Liver (tissue), 9 donors: ENCODE data around the gene SKIC2. TPM values are rescaled to one million over a fixed set of nuclear protein-coding genes. Genes with fewer than 3 reads are reported as not detected.

Experiments used
- DNase-seq: peaks from one replicate; pipeline ENCODE4 v3.0.0-alpha.2; 2017; ENCODE audit warnings: low spot score
- H3K27ac ChIP-seq, 2 donors: one replicate each; pipeline ENCODE4 v1.7.0; 2013; ENCODE audit warnings: inconsistent platforms in 2 of 2, low read length in 2 of 2, control low read depth in 1 of 2, low read depth in 1 of 2, mild to moderate bottlenecking in 1 of 2
- H3K27me3 ChIP-seq, 4 donors: one replicate each; pipeline versions ENCODE4 v1.6.1 to v1.7.0; 2013; ENCODE audit warnings: low read length in 3 of 4, inconsistent platforms in 1 of 4, mild to moderate bottlenecking in 1 of 4, moderate library complexity in 1 of 4; ENCODE audit not compliant: control insufficient read depth in 4 of 4, insufficient read depth in 4 of 4
- H3K36me3 ChIP-seq, 4 donors: one replicate each; pipeline versions ENCODE4 v1.6.1 to v1.7.0; 2013; ENCODE audit warnings: low read length in 3 of 4, mild to moderate bottlenecking in 3 of 4, low read depth in 1 of 4, moderate library complexity in 1 of 4; ENCODE audit not compliant: control insufficient read depth in 4 of 4, insufficient read depth in 3 of 4
- H3K4me1 ChIP-seq, 4 donors: one replicate each; pipeline versions ENCODE4 v1.6.1 to v1.7.0; 2013; ENCODE audit warnings: low read length in 3 of 4, mild to moderate bottlenecking in 3 of 4, moderate library complexity in 1 of 4; ENCODE audit not compliant: control insufficient read depth in 4 of 4, insufficient read depth in 4 of 4
- H3K4me3 ChIP-seq, 3 donors: one replicate each; pipeline versions ENCODE4 v1.6.1 to v1.7.0; 2013; ENCODE audit warnings: low read length in 3 of 3, control low read depth in 1 of 3, low read depth in 1 of 3, mild to moderate bottlenecking in 1 of 3
- H3K9ac ChIP-seq, 2 donors: one replicate each; pipeline ENCODE4 v1.7.0; 2013; ENCODE audit warnings: low read length in 2 of 2, mild to moderate bottlenecking in 2 of 2, moderate library complexity in 2 of 2, control low read depth in 1 of 2, low read depth in 1 of 2
- H3K9me3 ChIP-seq, 4 donors: one replicate each; pipeline versions ENCODE4 v1.6.1 to v1.7.0; 2013; ENCODE audit warnings: low read length in 3 of 4; ENCODE audit not compliant: control insufficient read depth in 4 of 4
- EGR1 ChIP-seq, 2 donors: IDR thresholded peaks; 2 replicates each; pipeline ENCODE4 v1.6.1; 2016 to 2018; ENCODE audit warnings: antibody characterized with exemption in 2 of 2, low read depth in 2 of 2
- FOXA1 ChIP-seq: IDR thresholded peaks from 2 replicates; pipeline ENCODE4 v1.6.1; 2016; ENCODE audit warnings: antibody characterized with exemption
- FOXA2 ChIP-seq: IDR thresholded peaks from 2 replicates; pipeline ENCODE4 v1.6.1; 2016; ENCODE audit warnings: antibody characterized with exemption
- GABPA ChIP-seq, 2 donors: IDR thresholded peaks in 1 of 2; conservative IDR thresholded peaks in 1 of 2; 2 replicates each; pipeline ENCODE4 v1.6.1; 2016; ENCODE audit warnings: antibody characterized with exemption in 2 of 2, mild to moderate bottlenecking in 1 of 2, moderate library complexity in 1 of 2
- HNF4A ChIP-seq, 2 donors: conservative IDR thresholded peaks; 2 replicates each; pipeline ENCODE4 v1.6.1; 2016; ENCODE audit warnings: antibody characterized with exemption in 2 of 2, mild to moderate bottlenecking in 2 of 2
- HNF4G ChIP-seq: IDR thresholded peaks from 2 replicates; pipeline ENCODE4 v1.6.1; 2016; ENCODE audit warnings: antibody characterized with exemption
- JUND ChIP-seq, 2 donors: IDR thresholded peaks; 2 replicates each; pipeline ENCODE4 v1.6.1; 2016; ENCODE audit warnings: antibody characterized with exemption in 2 of 2
- NR2F2 ChIP-seq: IDR thresholded peaks from 2 replicates; pipeline ENCODE4 v1.6.1; 2016; ENCODE audit warnings: antibody characterized with exemption
- RAD21 ChIP-seq, 2 donors: IDR thresholded peaks; 2 replicates each; pipeline ENCODE4 v1.6.1; 2016; ENCODE audit warnings: antibody characterized with exemption in 2 of 2, mild to moderate bottlenecking in 2 of 2
- RXRA ChIP-seq, 2 donors: IDR thresholded peaks; 2 replicates each; pipeline ENCODE4 v1.6.1; 2017 to 2018; ENCODE audit warnings: antibody characterized with exemption in 2 of 2, mild to moderate bottlenecking in 1 of 2
- SP1 ChIP-seq: IDR thresholded peaks from 2 replicates; pipeline ENCODE4 v1.6.1; 2018; ENCODE audit warnings: antibody characterized with exemption, mild to moderate bottlenecking
- TAF1 ChIP-seq: conservative IDR thresholded peaks from 2 replicates; pipeline ENCODE4 v1.6.1; 2016; ENCODE audit warnings: antibody characterized with exemption, mild to moderate bottlenecking
- YY1 ChIP-seq: IDR thresholded peaks from 2 replicates; pipeline ENCODE4 v1.6.1; 2016; ENCODE audit warnings: antibody characterized with exemption, mild to moderate bottlenecking
- WGBS: extraction: QIAGEN DNeasy Blood & Tissue Kit; methylation state at CpG from one replicate; pipeline ENCODE4 v1.1.7; 2013; 5-methylcytosine and 5-hydroxymethylcytosine counted together
- polyA plus RNA-seq, 2 donors: library from polyadenylated mRNA; stranded (reverse) in 1 of 2; unstranded in 1 of 2; fragments of 200-250 nt in 1 of 2; fragments of >200 nt in 1 of 2; fragmentation: Nextera tagmentation in 1 of 2; extraction: Ambion mirVana in 1 of 2; gene quantifications; one replicate each; pipeline versions ENCODE4 v1.2.1 to v1.2.3, GENCODE V29; 2013 to 2015
- total RNA-seq, 2 donors: library from RNA; depleted of rRNA; stranded (reverse); fragments of >200 nt; gene quantifications; one replicate each; pipeline ENCODE4 v1.2.3, GENCODE V29; 2014
- TF ChIP-seq, protein P1 (sequence below): IDR thresholded peaks from 2 replicates; pipeline ENCODE4 v1.6.1; 2016; ENCODE audit warnings: antibody characterized with exemption, mild to moderate bottlenecking
- TF ChIP-seq, protein P2 (sequence below): fragments of 150-350 bp; IDR thresholded peaks from 2 replicates; pipeline ENCODE4 v1.5.1; 2017; ENCODE audit warnings: improper control_type of control experiment, low read depth, low read length; ENCODE audit not compliant: missing input control
- TF ChIP-seq, protein P3 (sequence below): IDR thresholded peaks from 2 replicates; pipeline ENCODE4 v1.6.1; 2016; ENCODE audit warnings: antibody characterized with exemption
- TF ChIP-seq, protein P4 (sequence below): IDR thresholded peaks from 2 replicates; pipeline ENCODE4 v1.6.1; 2016; ENCODE audit warnings: antibody characterized with exemption
- TF ChIP-seq, protein P5 (sequence below): IDR thresholded peaks from 2 replicates; pipeline ENCODE4 v1.6.1; 2016; ENCODE audit warnings: antibody characterized with exemption
- donor health status: healthy.
- donor health status: healthy.
- donor health status: healthy.
- donor health status: healthy.
- donor health status: healthy.

The SKIC2 gene
- total and polyA plus RNA-seq, 4 donors = 26.7 to 57.6 (median 34.5) TPM

DNA sequence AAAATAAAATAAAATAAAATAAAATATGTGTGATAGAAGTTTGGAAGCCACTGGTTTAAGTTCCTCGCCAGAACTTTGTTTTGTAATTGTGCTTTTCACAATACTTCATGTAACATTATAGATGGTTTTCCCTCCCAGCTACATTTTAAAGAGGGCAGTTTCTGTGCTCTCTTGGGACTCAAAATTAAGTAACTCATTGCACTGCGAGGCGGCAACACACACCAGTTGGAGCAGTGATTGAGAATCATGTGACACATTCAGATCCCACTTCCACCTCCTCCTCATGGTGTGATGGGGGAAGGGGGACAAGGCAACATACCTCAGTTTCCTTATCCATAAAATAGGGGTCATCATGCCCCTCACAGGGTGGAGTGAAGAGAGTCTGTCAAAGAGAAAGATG, 24.0 kb upstream of the SKIC2 start:
- 92% methylated on average over 3 of the region's 3 CpGs for whole genome bisulfite sequencing
- DNase-seq = no peak

More for the DNA sequence above, 24.0 kb upstream of the SKIC2 start:
- Histone ChIP-seq H3K36me3 (peaks cover 5 to 37% (median 14%) of the 10 kb centered on the region in 4 donors), H3K27me3 (no peaks in the 10 kb centered on the region), H3K4me3 (no peak overlapping the region), H3K27ac (no peak overlapping the region), H3K9ac (no peak overlapping the region), H3K9me3 (no peaks in the 10 kb centered on the region), H3K4me1 (peaks cover 3 to 11% (median 10%) of the 10 kb centered on the region in 4 donors)
- TF ChIP-seq, protein P1, sequence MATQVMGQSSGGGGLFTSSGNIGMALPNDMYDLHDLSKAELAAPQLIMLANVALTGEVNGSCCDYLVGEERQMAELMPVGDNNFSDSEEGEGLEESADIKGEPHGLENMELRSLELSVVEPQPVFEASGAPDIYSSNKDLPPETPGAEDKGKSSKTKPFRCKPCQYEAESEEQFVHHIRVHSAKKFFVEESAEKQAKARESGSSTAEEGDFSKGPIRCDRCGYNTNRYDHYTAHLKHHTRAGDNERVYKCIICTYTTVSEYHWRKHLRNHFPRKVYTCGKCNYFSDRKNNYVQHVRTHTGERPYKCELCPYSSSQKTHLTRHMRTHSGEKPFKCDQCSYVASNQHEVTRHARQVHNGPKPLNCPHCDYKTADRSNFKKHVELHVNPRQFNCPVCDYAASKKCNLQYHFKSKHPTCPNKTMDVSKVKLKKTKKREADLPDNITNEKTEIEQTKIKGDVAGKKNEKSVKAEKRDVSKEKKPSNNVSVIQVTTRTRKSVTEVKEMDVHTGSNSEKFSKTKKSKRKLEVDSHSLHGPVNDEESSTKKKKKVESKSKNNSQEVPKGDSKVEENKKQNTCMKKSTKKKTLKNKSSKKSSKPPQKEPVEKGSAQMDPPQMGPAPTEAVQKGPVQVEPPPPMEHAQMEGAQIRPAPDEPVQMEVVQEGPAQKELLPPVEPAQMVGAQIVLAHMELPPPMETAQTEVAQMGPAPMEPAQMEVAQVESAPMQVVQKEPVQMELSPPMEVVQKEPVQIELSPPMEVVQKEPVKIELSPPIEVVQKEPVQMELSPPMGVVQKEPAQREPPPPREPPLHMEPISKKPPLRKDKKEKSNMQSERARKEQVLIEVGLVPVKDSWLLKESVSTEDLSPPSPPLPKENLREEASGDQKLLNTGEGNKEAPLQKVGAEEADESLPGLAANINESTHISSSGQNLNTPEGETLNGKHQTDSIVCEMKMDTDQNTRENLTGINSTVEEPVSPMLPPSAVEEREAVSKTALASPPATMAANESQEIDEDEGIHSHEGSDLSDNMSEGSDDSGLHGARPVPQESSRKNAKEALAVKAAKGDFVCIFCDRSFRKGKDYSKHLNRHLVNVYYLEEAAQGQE = no peak
- TF ChIP-seq YY1 = no peak
- TF ChIP-seq, protein P2, sequence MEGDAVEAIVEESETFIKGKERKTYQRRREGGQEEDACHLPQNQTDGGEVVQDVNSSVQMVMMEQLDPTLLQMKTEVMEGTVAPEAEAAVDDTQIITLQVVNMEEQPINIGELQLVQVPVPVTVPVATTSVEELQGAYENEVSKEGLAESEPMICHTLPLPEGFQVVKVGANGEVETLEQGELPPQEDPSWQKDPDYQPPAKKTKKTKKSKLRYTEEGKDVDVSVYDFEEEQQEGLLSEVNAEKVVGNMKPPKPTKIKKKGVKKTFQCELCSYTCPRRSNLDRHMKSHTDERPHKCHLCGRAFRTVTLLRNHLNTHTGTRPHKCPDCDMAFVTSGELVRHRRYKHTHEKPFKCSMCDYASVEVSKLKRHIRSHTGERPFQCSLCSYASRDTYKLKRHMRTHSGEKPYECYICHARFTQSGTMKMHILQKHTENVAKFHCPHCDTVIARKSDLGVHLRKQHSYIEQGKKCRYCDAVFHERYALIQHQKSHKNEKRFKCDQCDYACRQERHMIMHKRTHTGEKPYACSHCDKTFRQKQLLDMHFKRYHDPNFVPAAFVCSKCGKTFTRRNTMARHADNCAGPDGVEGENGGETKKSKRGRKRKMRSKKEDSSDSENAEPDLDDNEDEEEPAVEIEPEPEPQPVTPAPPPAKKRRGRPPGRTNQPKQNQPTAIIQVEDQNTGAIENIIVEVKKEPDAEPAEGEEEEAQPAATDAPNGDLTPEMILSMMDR = no peak
- no peak for TF ChIP-seq JUND (IDR thresholded peaks at IDR 0.05)
- TF ChIP-seq, protein P3, sequence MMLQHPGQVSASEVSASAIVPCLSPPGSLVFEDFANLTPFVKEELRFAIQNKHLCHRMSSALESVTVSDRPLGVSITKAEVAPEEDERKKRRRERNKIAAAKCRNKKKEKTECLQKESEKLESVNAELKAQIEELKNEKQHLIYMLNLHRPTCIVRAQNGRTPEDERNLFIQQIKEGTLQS = no peak
- no peak for TF ChIP-seq SP1
- no peak for TF ChIP-seq HNF4A (conservative IDR thresholded peaks at IDR 0.05)
- no peak for TF ChIP-seq FOXA1
- no peak for TF ChIP-seq NR2F2
- TF ChIP-seq TAF1 = no peak
- TF ChIP-seq, protein P4, sequence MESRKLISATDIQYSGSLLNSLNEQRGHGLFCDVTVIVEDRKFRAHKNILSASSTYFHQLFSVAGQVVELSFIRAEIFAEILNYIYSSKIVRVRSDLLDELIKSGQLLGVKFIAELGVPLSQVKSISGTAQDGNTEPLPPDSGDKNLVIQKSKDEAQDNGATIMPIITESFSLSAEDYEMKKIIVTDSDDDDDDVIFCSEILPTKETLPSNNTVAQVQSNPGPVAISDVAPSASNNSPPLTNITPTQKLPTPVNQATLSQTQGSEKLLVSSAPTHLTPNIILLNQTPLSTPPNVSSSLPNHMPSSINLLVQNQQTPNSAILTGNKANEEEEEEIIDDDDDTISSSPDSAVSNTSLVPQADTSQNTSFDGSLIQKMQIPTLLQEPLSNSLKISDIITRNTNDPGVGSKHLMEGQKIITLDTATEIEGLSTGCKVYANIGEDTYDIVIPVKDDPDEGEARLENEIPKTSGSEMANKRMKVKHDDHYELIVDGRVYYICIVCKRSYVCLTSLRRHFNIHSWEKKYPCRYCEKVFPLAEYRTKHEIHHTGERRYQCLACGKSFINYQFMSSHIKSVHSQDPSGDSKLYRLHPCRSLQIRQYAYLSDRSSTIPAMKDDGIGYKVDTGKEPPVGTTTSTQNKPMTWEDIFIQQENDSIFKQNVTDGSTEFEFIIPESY = no peak
- TF ChIP-seq FOXA2 = no peak
- TF ChIP-seq, protein P5, sequence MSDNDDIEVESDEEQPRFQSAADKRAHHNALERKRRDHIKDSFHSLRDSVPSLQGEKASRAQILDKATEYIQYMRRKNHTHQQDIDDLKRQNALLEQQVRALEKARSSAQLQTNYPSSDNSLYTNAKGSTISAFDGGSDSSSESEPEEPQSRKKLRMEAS = no peak
- no peak for TF ChIP-seq RXRA (IDR thresholded peaks at IDR 0.05)
- TF ChIP-seq EGR1 (IDR thresholded peaks at IDR 0.05; ENCODE audit: low read depth in 2 of 2) = no peak
- TF ChIP-seq GABPA (IDR thresholded peaks at IDR 0.05 in 1 of 2, conservative IDR thresholded peaks at IDR 0.05 in 1 of 2) = no peak
- no peak for TF ChIP-seq RAD21 (IDR thresholded peaks at IDR 0.05)
- TF ChIP-seq HNF4G = no peak
